A549 (cell line): ENCODE measurements around the gene TENM3. TPM values are rescaled to one million over a fixed set of nuclear protein-coding genes. Genes with fewer than 3 reads are reported as not detected.

ENCODE experiments used
- ATAC-seq, 2 experiments: fragments of 200-7000 bp in 1 of 2; fragments of >200 bp in 1 of 2; cut with Nextera tagmentation in 1 of 2; cut with Tn5 transposase in 1 of 2; 3 replicates each; pipeline versions ENCODE4 v1.8.0 to v1.9.1; 2018 to 2020; ENCODE audit warnings: mild to moderate bottlenecking in 1 of 2, moderate library complexity in 1 of 2
- CTCF ChIA-PET: fragments of 300-600 bp; sonication (Branson Sonifier 250); formaldehyde crosslinking; extraction: SDS; loops from one replicate; lab custom pipeline; 2021; ENCODE audit warnings: antibody characterized with exemption, inconsistent platforms; lab: Yijun Ruan, JAX
- POLR2A ChIA-PET: fragments of 350-600 bp; formaldehyde crosslinking; extraction: SDS; loops from one replicate; lab custom pipeline; 2021; ENCODE audit warnings: antibody characterized with exemption, inconsistent platforms; lab: Yijun Ruan, JAX
- DNase-seq, 2 experiments: peaks; one replicate each; pipeline versions ENCODE4 v3.0.0 to v3.0.0-alpha.2; 2011 to 2016; ENCODE audit warnings: low read depth in 1 of 2, low spot score in 1 of 2
- FAIRE-seq: peaks from 2 replicates; lab custom pipeline; 2011; peaks lifted over from hg19 to GRCh38; lab: Jason Lieb, UNC
- H3K27ac ChIP-seq, 2 experiments: fragments of >200 bp; sonication (Bioruptor Twin); formaldehyde crosslinking; 3 replicates each; pipeline ENCODE4 v1.5.1; 2016 to 2017
- H3K4me1 ChIP-seq: fragments of >200 bp; sonication (Bioruptor Twin); formaldehyde crosslinking; 3 replicates; pipeline ENCODE4 v1.6.1; 2016
- H3K4me2 ChIP-seq: fragments of >200 bp; sonication (Bioruptor Twin); formaldehyde crosslinking; 3 replicates; pipeline ENCODE4 v1.6.1; 2016
- H3K4me3 ChIP-seq: fragments of >200 bp; sonication (Bioruptor Twin); formaldehyde crosslinking; 3 replicates; pipeline ENCODE4 v1.5.1; 2016
- H3K9me3 ChIP-seq: fragments of >200 bp; sonication (Bioruptor Twin); formaldehyde crosslinking; 3 replicates; pipeline ENCODE4 v1.6.1; 2016
- BHLHE40 ChIP-seq: IDR thresholded peaks from 2 replicates; pipeline ENCODE4 v1.6.1; 2012; ENCODE audit warnings: low read depth, low read length, inconsistent platforms
- CBX2 ChIP-seq: fragments of 200-600 bp; sonication (generic); IDR thresholded peaks from 2 replicates; pipeline ENCODE4 v1.6.1; 2016; ENCODE audit warnings: low read depth, mild to moderate bottlenecking, borderline replicate concordance
- CEBPB ChIP-seq, 2 experiments: fragments of >200 bp in 1 of 2; sonication (Bioruptor Twin) in 1 of 2; formaldehyde crosslinking in 1 of 2; IDR thresholded peaks; 2 replicates each; pipeline ENCODE4 v1.6.1; 2012 to 2016
- CHD2 ChIP-seq: fragments of 150-350 bp; IDR thresholded peaks from 2 replicates; pipeline ENCODE4 v1.6.1; 2014; ENCODE audit warnings: low read length; ENCODE audit not compliant: partially characterized antibody
- ESRRA ChIP-seq: fragments of 150-350 bp; IDR thresholded peaks from 2 replicates; pipeline ENCODE4 v1.6.1; 2014; ENCODE audit warnings: mild to moderate bottlenecking, low read length, borderline replicate concordance
- FOSB ChIP-seq: fragments of 250-450 bp; sonication (Bioruptor Pico); IDR thresholded peaks from 2 replicates; pipeline ENCODE4 v1.5.0; 2020; ENCODE audit warnings: mild to moderate bottlenecking, moderate library complexity
- FOSL2 ChIP-seq, 2 experiments: fragments of 450-650 bp in 1 of 2; fragments of >200 bp in 1 of 2; sonication (Bioruptor Twin) in 1 of 2; formaldehyde crosslinking; IDR thresholded peaks; 2 replicates each; pipeline versions ENCODE4 v1.5.0 to v1.6.1; 2016 to 2020; ENCODE audit warnings: mild to moderate bottlenecking in 1 of 2, moderate library complexity in 1 of 2
- HDAC2 ChIP-seq: fragments of 200-600 bp; sonication (generic); IDR thresholded peaks from 2 replicates; pipeline ENCODE4 v1.6.1; 2016
- HMGXB4 ChIP-seq: fragments of 250-450 bp; sonication (Bioruptor Pico); IDR thresholded peaks from 2 replicates; pipeline ENCODE4 v1.5.0; 2021; ENCODE audit warnings: mild to moderate bottlenecking, moderate library complexity, borderline replicate concordance
- HOXB13 ChIP-seq: fragments of 250-450 bp; sonication (Bioruptor Pico); IDR thresholded peaks from 2 replicates; pipeline ENCODE4 v1.5.0; 2020; ENCODE audit warnings: low read depth, mild to moderate bottlenecking, moderate library complexity
- HOXB5 ChIP-seq: fragments of 250-450 bp; sonication (Bioruptor Pico); IDR thresholded peaks from 2 replicates; pipeline ENCODE4 v1.5.0; 2020; ENCODE audit warnings: mild to moderate bottlenecking, moderate library complexity
- KDM5A ChIP-seq: fragments of 200-600 bp; sonication (generic); IDR thresholded peaks from 2 replicates; pipeline ENCODE4 v1.6.1; 2016; ENCODE audit warnings: antibody characterized with exemption, mild to moderate bottlenecking
- MAFK ChIP-seq: fragments of 450-650 bp; IDR thresholded peaks from 2 replicates; pipeline ENCODE4 v1.6.1; 2014; ENCODE audit not compliant: partially characterized antibody
- MAZ ChIP-seq: fragments of 150-350 bp; IDR thresholded peaks from 2 replicates; pipeline ENCODE4 v1.6.1; 2014; ENCODE audit warnings: antibody characterized with exemption, low read depth, low read length, borderline replicate concordance
- NFE2L2 ChIP-seq: fragments of 150-350 bp; conservative IDR thresholded peaks from 2 replicates; pipeline ENCODE4 v1.6.1; 2014; ENCODE audit warnings: low read length
- NPAS2 ChIP-seq: fragments of 250-450 bp; sonication (Bioruptor Pico); IDR thresholded peaks from 2 replicates; pipeline ENCODE4 v1.8.0; 2022; ENCODE audit warnings: mild to moderate bottlenecking, moderate library complexity, borderline replicate concordance
- PHF8 ChIP-seq: fragments of 200-600 bp; sonication (generic); IDR thresholded peaks from 2 replicates; pipeline ENCODE4 v1.6.1; 2016; ENCODE audit warnings: low read depth, mild to moderate bottlenecking, antibody characterized with exemption, moderate library complexity, borderline replicate concordance
- POLR2AphosphoS2 ChIP-seq: conservative IDR thresholded peaks from 2 replicates; pipeline ENCODE4 v1.6.1; 2012; ENCODE audit warnings: low read length, improper control_type of control experiment, inconsistent platforms
- RAD21 ChIP-seq, 2 experiments: fragments of >200 bp in 1 of 2; sonication (Bioruptor Twin) in 1 of 2; formaldehyde crosslinking in 1 of 2; IDR thresholded peaks in 1 of 2; conservative IDR thresholded peaks in 1 of 2; 2 replicates in 1 of 2; 3 replicates in 1 of 2; pipeline ENCODE4 v1.6.1; 2012 to 2018; ENCODE audit warnings: inconsistent platforms in 1 of 2
- RARB ChIP-seq: fragments of 250-450 bp; sonication (Bioruptor Pico); IDR thresholded peaks from 2 replicates; pipeline ENCODE4 v1.8.0; 2021; ENCODE audit warnings: mild to moderate bottlenecking, moderate library complexity
- RCOR1 ChIP-seq: fragments of 150-350 bp; IDR thresholded peaks from 2 replicates; pipeline ENCODE4 v1.6.1; 2014; ENCODE audit warnings: antibody characterized with exemption, low read length, low read depth
- REST ChIP-seq: fragments of 200-600 bp; sonication (generic); IDR thresholded peaks from 2 replicates; pipeline ENCODE4 v1.6.1; 2016; ENCODE audit warnings: antibody characterized with exemption, mild to moderate bottlenecking, moderate library complexity
- SMC3 ChIP-seq: fragments of >200 bp; sonication (Bioruptor Twin); formaldehyde crosslinking; IDR thresholded peaks from 3 replicates; pipeline ENCODE4 v1.6.1; 2018; ENCODE audit warnings: inconsistent platforms
- TFCP2L1 ChIP-seq: fragments of 250-450 bp; sonication (Bioruptor Pico); IDR thresholded peaks from 2 replicates; pipeline ENCODE4 v1.5.0; 2021; ENCODE audit warnings: mild to moderate bottlenecking
- ZC3H11A ChIP-seq: fragments of 450-650 bp; IDR thresholded peaks from 2 replicates; pipeline ENCODE4 v1.6.1; 2014; ENCODE audit warnings: antibody characterized with exemption, mild to moderate bottlenecking
- ZFP36 ChIP-seq: fragments of 450-650 bp; IDR thresholded peaks from 2 replicates; pipeline ENCODE4 v1.6.1; 2014; ENCODE audit warnings: borderline replicate concordance; ENCODE audit not compliant: partially characterized antibody
- ZNF302 ChIP-seq: fragments of 250-450 bp; sonication (Bioruptor Pico); IDR thresholded peaks from 2 replicates; pipeline ENCODE4 v1.9.0; 2021; ENCODE audit warnings: inconsistent platforms, mild to moderate bottlenecking, moderate library complexity
- ZSCAN20 ChIP-seq: fragments of 250-450 bp; sonication (Bioruptor Pico); IDR thresholded peaks from 2 replicates; pipeline ENCODE4 v1.8.0; 2022; ENCODE audit warnings: mild to moderate bottlenecking, moderate library complexity
- WGBS: methylation state at CpG from one replicate; pipeline ENCODE4 v1.1.6; 2017; ENCODE audit errors: missing lambda C conversion rate; 5-methylcytosine and 5-hydroxymethylcytosine counted together
- polyA plus RNA-seq, 4 experiments: library from polyadenylated mRNA; depleted of rRNA in 3 of 4; stranded (reverse); fragments of >200 nt; fragmentation: RNase III in 1 of 4; extraction: RNeasy Plus Mini Kit Qiagen cat#74134 plus additional on column Dnase treatment in 1 of 4; gene quantifications; 2 replicates in 3 of 4; 3 replicates in 1 of 4; pipeline ENCODE4 v1.2.3, GENCODE V29; 2011 to 2017
- TF ChIP-seq, protein P1 (sequence below): IDR thresholded peaks from 2 replicates; pipeline ENCODE4 v1.6.1; 2012
- TF ChIP-seq, protein P2 (sequence below): fragments of 450-650 bp; IDR thresholded peaks from 2 replicates; pipeline ENCODE4 v1.6.1; 2014; ENCODE audit warnings: antibody characterized with exemption

Gene TENM3
- polyA plus RNA-seq, 2 of the 4 experiments (the other 2 are of a cell fraction): 2.4 to 7.3 TPM

DNA sequence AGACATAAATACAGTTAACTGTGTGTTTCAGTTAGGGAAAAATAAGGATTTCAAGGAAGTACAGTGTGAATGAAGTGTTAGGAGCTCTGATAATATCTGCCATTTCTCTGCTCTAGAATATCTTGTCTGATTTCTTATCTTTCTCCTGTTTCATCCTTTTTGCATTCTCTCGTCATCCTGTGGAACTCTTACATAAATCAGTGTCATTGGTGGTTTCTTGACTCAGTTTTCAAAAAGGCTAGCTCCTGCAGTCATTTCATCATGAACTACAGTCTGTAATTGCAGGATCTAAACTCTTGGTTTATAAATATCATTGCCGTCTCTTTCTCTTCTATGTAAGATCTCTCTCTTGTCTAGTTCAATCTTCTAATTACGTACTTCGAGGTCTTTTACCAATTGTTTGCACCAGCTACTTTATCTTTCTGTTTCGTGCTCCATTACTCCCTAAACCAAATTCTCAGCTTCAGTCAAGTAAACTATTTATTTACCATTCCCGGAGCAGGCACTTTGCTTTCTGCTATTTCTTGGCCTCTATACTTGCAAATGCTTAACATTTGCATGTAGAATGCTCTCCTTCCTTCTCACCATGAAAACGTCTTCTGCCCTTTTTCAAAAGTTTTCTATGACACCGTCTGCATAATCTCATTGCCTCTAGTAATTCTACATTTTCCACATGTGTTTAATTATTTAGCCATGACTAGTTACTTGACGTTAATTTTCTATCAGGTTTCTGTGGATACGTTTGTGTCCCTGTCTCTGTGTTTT is 294.0 kb downstream of the TENM3 start:
- ChIA-PET CTCF (no interaction called here), POLR2A (no interaction called here)

DNA sequence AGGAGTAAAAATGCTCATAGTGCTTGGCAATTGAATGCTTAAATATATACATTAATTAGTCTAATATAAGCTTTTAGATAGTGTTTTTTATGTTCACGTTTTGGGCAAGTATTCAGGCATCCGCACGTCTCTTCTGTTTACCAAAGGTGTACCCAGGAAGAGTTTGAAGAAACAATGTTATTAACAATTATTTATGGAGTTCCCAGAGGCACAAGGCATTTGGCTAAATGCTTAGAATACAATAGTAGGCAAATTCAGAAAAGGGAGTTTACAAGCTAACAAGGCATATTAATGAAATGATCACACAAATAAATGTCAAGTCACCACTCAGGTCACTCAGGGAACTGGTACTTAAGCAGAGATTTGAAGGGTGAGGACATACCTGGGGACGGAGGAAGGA is 294.8 kb downstream of the TENM3 start:
- WGBS: 29% methylated on average over 4 of the region's 4 CpGs
- FAIRE-seq: no peak

More for the DNA sequence above, 294.0 kb downstream of the TENM3 start:
- WGBS: 26% methylated on average over 10 of the region's 10 CpGs
- no peak for ATAC-seq
- no peak for DNase-seq
- Histone ChIP-seq H3K4me3 (no peak overlapping the region), H3K27ac (no peak overlapping the region), H3K9me3 (no peaks in the 10 kb centered on the region), H3K4me1 (no peaks in the 10 kb centered on the region), H3K4me2 (no peak overlapping the region)
- no peak for FAIRE-seq
- TF ChIP-seq TFCP2L1 (CRISPR knock-in tag) (no peak), PHF8 (no peak), CEBPB (IDR thresholded peaks at IDR 0.05) (no peak), RARB (no peak), HOXB5 (CRISPR knock-in tag) (no peak), KDM5A (no peak), RAD21 (conservative IDR thresholded peaks at IDR 0.05 in 1 of 2, IDR thresholded peaks at IDR 0.05 in 1 of 2) (no peak), SMC3 (no peak)

DNA sequence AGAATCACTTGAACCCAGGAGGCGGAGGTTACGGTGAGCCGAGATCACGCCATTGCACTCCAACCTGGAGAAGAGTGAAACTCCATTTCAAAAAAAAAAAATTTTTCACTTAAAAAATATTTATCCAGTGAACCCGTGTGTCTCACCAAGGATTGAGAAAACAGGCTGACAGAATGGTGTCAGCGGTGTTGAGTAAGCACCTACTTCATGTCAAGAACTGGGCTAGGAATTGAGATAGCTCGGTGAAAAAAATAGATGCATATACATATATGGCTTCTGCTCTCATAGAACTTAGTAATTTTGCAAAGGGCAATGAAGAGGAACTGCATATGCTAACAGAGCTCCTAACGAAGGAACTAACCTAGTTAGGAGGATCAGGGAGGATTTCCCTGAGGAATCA is 297.3 kb downstream of the TENM3 start:
- ATAC-seq: no peak
- H3K4me3 ChIP-seq: no peak overlapping the region
- no peak overlapping the region for H3K4me2 ChIP-seq
- no peak overlapping the region for H3K27ac ChIP-seq
- FAIRE-seq: no peak
- ChIA-PET CTCF (no interaction called here), POLR2A (no interaction called here)
- WGBS: 60% methylated on average over 8 of the region's 8 CpGs
- DNase-seq: no peak
- no peaks in the 10 kb centered on the region for H3K4me1 ChIP-seq
- no peaks in the 10 kb centered on the region for H3K9me3 ChIP-seq
- TF ChIP-seq HOXB5 (CRISPR knock-in tag): no peak
- no peak for TF ChIP-seq CBX2
- TF ChIP-seq, protein P1, sequence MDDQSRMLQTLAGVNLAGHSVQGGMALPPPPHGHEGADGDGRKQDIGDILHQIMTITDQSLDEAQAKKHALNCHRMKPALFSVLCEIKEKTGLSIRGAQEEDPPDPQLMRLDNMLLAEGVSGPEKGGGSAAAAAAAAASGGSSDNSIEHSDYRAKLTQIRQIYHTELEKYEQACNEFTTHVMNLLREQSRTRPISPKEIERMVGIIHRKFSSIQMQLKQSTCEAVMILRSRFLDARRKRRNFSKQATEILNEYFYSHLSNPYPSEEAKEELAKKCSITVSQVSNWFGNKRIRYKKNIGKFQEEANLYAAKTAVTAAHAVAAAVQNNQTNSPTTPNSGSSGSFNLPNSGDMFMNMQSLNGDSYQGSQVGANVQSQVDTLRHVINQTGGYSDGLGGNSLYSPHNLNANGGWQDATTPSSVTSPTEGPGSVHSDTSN: no peak
- TF ChIP-seq HMGXB4: no peak
- no peak for TF ChIP-seq MAFK
- no peak for TF ChIP-seq NPAS2
- no peak for TF ChIP-seq BHLHE40
- no peak for TF ChIP-seq NFE2L2
- TF ChIP-seq HDAC2: no peak
- TF ChIP-seq REST: no peak
- TF ChIP-seq ZFP36: no peak
- TF ChIP-seq ZC3H11A: no peak
- TF ChIP-seq PHF8: no peak
- TF ChIP-seq, protein P2, sequence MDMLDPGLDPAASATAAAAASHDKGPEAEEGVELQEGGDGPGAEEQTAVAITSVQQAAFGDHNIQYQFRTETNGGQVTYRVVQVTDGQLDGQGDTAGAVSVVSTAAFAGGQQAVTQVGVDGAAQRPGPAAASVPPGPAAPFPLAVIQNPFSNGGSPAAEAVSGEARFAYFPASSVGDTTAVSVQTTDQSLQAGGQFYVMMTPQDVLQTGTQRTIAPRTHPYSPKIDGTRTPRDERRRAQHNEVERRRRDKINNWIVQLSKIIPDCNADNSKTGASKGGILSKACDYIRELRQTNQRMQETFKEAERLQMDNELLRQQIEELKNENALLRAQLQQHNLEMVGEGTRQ: no peak
- TF ChIP-seq FOSB (CRISPR knock-in tag): no peak
- TF ChIP-seq FOSL2 (IDR thresholded peaks at IDR 0.05): no peak
- TF ChIP-seq FOSL2 (CRISPR knock-in tag; IDR thresholded peaks at IDR 0.05): no peak
- TF ChIP-seq ESRRA: no peak

More for the DNA sequence above, 294.8 kb downstream of the TENM3 start:
- H3K4me1 ChIP-seq: no peaks in the 10 kb centered on the region
- H3K9me3 ChIP-seq: no peaks in the 10 kb centered on the region
- no peak overlapping the region for H3K4me2 ChIP-seq
- ChIA-PET POLR2A (no interaction called here), CTCF (no interaction called here)
- no peak overlapping the region for H3K4me3 ChIP-seq
- DNase-seq: no peak
- H3K27ac ChIP-seq: no peak overlapping the region
- ATAC-seq: no peak
- no peak for TF ChIP-seq ZSCAN20
- TF ChIP-seq POLR2AphosphoS2: no peak
- TF ChIP-seq CHD2: no peak
- no peak for TF ChIP-seq HOXB13 (CRISPR knock-in tag)
- no peak for TF ChIP-seq RCOR1
- no peak for TF ChIP-seq BHLHE40
- no peak for TF ChIP-seq ZNF302 (CRISPR knock-in tag)
- no peak for TF ChIP-seq FOSB (CRISPR knock-in tag)
- no peak for TF ChIP-seq ESRRA
- no peak for TF ChIP-seq MAZ
